ENCODE measurements around the gene SLC4A1AP. TPM values are rescaled to one million over a fixed set of nuclear protein-coding genes. Genes with fewer than 3 reads are reported as not detected.
A peak's percentile ranks its signal among the peaks of the same experiment; 100 is the strongest.

Gene SLC4A1AP
- total RNA-seq, 1 donor from 2014 or later, result 19.8 TPM

GRCh38 chr2:27661371-27661770, 2.3 kb upstream of the SLC4A1AP start:
- no peak for DNase-seq (ENCODE audit: low spot score)
- H3K27ac Mint-ChIP-seq (ENCODE audit: unreplicated experiment), result no peak overlapping the region
- peaks cover 21% of the 10 kb centered on the region for H3K36me3 Mint-ChIP-seq (ENCODE audit: low read depth, unreplicated experiment)
- H3K27me3 Mint-ChIP-seq (ENCODE audit: unreplicated experiment), result peaks cover 3% of the 10 kb centered on the region
- H3K4me3 Mint-ChIP-seq (ENCODE audit: unreplicated experiment), result peak overlapping the region; percentile 6
- TF ChIP-seq CTCF (IDR thresholded peaks at IDR 0.05; ENCODE audit: unreplicated experiment), result no peak
- H3K4me1 Mint-ChIP-seq (ENCODE audit: unreplicated experiment), result peaks cover 26% of the 10 kb centered on the region
- no peaks in the 10 kb centered on the region for H3K9me3 Mint-ChIP-seq (ENCODE audit: unreplicated experiment)

DNA sequence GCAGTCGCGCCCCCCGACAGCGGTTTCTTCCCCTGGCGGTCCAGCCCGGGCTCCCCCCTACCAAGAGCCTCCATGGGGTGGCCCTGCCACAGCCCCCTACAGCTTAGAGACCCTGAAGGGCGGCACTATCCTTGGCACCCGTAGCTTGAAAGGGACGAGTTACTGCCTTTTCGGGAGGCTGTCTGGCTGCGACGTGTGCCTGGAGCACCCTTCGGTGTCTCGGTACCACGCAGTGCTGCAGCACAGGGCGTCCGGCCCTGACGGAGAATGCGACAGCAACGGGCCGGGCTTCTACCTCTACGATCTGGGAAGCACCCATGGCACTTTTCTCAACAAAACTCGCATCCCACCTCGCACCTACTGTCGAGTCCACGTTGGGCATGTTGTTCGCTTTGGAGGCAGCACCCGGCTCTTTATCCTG, 475 bp downstream of the SLC4A1AP start:
- Mint-ChIP-seq H3K4me1 (ENCODE audit: unreplicated experiment) (peaks cover 32% of the 10 kb centered on the region), H3K36me3 (ENCODE audit: low read depth, unreplicated experiment) (peaks cover 22% of the 10 kb centered on the region), H3K4me3 (ENCODE audit: unreplicated experiment) (peak overlapping the region; percentile 100), H3K27me3 (ENCODE audit: unreplicated experiment) (peaks cover 3% of the 10 kb centered on the region), H3K9me3 (ENCODE audit: unreplicated experiment) (no peaks in the 10 kb centered on the region), H3K27ac (ENCODE audit: unreplicated experiment) (peak overlapping the region; percentile 43)
- TF ChIP-seq CTCF (IDR thresholded peaks at IDR 0.05; ENCODE audit: unreplicated experiment), result no peak
- DNase-seq (ENCODE audit: low spot score), result no peak

DNA sequence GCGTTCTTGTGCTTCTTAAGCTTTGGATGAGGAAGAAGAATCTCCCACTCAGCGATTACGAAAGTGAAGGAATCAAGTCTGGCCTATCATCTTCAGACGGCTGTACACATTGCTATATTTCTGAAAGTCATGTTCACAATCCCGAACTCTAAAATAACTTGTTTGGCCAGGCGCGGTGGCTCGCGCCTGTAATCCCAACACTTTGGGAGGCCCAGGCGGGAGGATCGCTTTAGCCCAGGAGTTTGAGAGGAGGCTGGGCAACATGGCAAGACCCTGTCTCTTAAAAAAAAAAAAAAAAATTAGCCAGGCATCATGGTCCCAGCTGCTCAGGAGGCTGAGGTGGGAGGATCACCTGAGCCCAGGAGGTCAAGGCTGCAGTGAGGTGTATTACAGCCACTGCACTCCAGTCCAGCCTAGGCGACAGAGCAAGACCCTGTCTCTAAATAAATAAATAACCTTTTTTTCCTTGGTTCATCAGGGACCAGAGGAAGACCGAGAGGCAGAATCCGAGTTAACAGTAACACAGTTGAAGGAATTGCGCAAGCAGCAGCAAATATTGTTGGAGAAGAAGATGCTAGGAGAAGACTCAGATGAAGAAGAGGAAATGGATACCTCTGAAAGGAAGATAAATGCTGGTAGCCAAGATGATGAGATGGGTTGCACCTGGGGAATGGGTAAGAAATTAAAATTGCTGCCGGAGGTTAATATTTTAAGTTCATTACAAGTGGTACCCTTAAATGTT, 1.1 kb downstream of the SLC4A1AP start:
- H3K9me3 Mint-ChIP-seq (ENCODE audit: unreplicated experiment), result no peaks in the 10 kb centered on the region
- peaks cover 19% of the 10 kb centered on the region for H3K36me3 Mint-ChIP-seq (ENCODE audit: low read depth, unreplicated experiment)
- H3K27me3 Mint-ChIP-seq (ENCODE audit: unreplicated experiment), result peaks cover 3% of the 10 kb centered on the region

GRCh38 chr2:27667446-27667845, 3.8 kb downstream of the SLC4A1AP start:
- Mint-ChIP-seq H3K36me3 (ENCODE audit: low read depth, unreplicated experiment) (peaks cover 12% of the 10 kb centered on the region), H3K4me1 (ENCODE audit: unreplicated experiment) (peaks cover 31% of the 10 kb centered on the region), H3K27me3 (ENCODE audit: unreplicated experiment) (no peaks in the 10 kb centered on the region), H3K4me3 (ENCODE audit: unreplicated experiment) (no peak overlapping the region), H3K9me3 (ENCODE audit: unreplicated experiment) (no peaks in the 10 kb centered on the region), H3K27ac (ENCODE audit: unreplicated experiment) (peak overlapping the region; percentile 86)
- no peak for DNase-seq (ENCODE audit: low spot score)
- no peak for TF ChIP-seq CTCF (IDR thresholded peaks at IDR 0.05; ENCODE audit: unreplicated experiment)

More for the DNA sequence above, 1.1 kb downstream of the SLC4A1AP start:
- peak overlapping the region; percentile 100 for H3K4me3 Mint-ChIP-seq (ENCODE audit: unreplicated experiment)
- peak overlapping the region; percentile 43 for H3K27ac Mint-ChIP-seq (ENCODE audit: unreplicated experiment)
- H3K4me1 Mint-ChIP-seq (ENCODE audit: unreplicated experiment), result peaks cover 32% of the 10 kb centered on the region
- DNase-seq (ENCODE audit: low spot score), result no peak
- no peak for TF ChIP-seq CTCF (IDR thresholded peaks at IDR 0.05; ENCODE audit: unreplicated experiment)

- DNase-seq (ENCODE audit: low spot score), result no peak
- H3K4me1 Mint-ChIP-seq (ENCODE audit: unreplicated experiment), result peaks cover 8% of the 10 kb centered on the region
- no peaks in the 10 kb centered on the region for H3K27me3 Mint-ChIP-seq (ENCODE audit: unreplicated experiment)
- H3K27ac Mint-ChIP-seq (ENCODE audit: unreplicated experiment), result no peak overlapping the region
- no peak for TF ChIP-seq CTCF (IDR thresholded peaks at IDR 0.05; ENCODE audit: unreplicated experiment)
- H3K4me3 Mint-ChIP-seq (ENCODE audit: unreplicated experiment), result no peak overlapping the region
- peaks cover 35% of the 10 kb centered on the region for H3K36me3 Mint-ChIP-seq (ENCODE audit: low read depth, unreplicated experiment)
- H3K9me3 Mint-ChIP-seq (ENCODE audit: unreplicated experiment), result no peaks in the 10 kb centered on the region
Measured at GRCh38 chr2:27671235-27671634, 7.5 kb downstream of the SLC4A1AP start.
